Activated T-helper 9 cell treated with anti-CD3 and anti-CD28 coated beads, Interleukin-2, amount 50 U/mL, for 16 hours (primary cell): ENCODE data around the gene NUP155.
"Not testable (repeated sequence)": the region's sequence is repeated elsewhere in the genome, so short reads cannot be mapped to it uniquely, and the experiment has no call there.

Experiments
- DNase-seq: peaks from one replicate; pipeline ENCODE4 v3.0.0-alpha.2; 2020; ENCODE audit warnings: low read depth

The NUP155 gene

GRCh38 chr5:37370864-37371726, at the start of gene NUP155:
Gene NUP155 (minus strand): TSS chr5:37371106. CDS start chr5:37370977, 129 bp downstream.
- DNase-seq, result peak; percentile 83

- no peak for DNase-seq
These were observed 46.4 kb upstream of the NUP155 start for GRCh38 chr5:37417347-37417746.

DNA sequence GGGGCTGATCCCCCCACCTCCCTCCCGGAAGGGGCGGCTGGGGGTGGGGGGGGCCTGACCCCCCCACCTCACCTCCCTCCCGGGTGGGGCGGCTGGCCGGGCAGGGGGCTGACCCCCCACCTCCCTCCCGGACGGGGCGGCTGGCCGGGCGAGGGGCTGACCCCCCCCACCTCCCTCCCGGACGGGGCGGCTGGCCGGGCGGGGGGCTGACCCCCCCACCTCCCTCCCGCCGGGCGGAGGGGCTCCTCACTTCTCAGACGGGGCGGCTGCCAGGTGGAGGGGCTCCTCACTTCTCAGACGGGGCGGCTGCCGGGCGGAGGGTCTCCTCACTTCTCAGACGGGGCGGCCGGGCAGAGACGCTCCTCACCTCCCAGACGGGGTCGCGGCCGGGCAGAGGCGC, 44.5 kb upstream of the NUP155 start:
- DNase-seq, result not testable (repeated sequence)

GRCh38 chr5:37412515-37412914, 41.6 kb upstream of the NUP155 start:
- DNase-seq, result no peak

- DNase-seq, result no peak
These were observed 29.6 kb upstream of the NUP155 start for GRCh38 chr5:37400501-37400900.

GRCh38 chr5:37396352-37396751, 25.4 kb upstream of the NUP155 start:
- DNase-seq, result no peak

DNA sequence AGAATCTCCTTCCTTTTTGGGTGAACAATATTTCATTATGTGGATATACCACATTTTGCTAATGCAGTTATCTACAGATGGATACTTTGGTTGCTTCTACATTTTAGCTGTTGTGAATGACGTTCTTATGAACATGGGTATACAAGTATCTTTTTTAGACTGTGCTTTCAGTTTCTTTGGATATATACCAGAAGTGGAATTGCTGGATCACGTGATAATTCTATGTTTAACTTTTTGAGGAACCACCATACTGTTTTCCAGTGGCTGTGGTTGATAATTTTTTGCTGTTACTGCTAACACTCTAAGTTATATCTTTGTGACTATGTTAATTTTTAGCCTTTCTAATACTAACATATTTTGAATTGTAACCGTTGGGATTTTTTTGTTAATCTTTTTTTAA, 20.7 kb upstream of the NUP155 start:
- no peak for DNase-seq

DNA sequence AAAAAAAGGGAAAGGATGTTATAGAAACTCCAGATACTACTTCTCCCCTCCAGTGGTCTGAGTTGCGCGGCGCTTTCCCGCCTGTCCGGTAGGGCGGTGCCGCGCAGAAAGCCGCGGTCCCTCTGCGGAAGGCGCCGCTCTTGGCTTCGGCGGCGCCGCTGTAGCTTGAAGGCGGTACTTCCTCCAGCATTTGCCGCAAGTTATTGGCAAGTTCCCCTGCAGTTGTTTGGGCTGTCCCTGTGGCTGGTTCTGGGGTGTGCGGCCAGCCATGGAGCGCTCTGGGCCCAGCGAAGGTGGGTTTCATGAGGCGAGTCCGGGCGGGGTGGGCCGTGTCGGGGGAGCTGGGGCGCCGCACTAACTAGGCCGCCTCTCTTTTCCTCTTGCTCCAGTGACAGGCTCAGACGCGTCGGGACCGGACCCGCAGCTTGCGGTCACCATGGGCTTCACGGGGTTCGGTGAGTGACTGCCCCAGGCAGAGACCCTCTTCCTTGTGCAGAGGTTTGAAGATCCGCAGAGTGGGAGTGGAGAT, 8.3 kb upstream of the NUP155 start, which contains the start of gene WDR70:
Gene WDR70, plus strand, starts transcription at position 219 of the 529 bp plus-strand sequence. Its CDS starts 50 bp downstream, at position 269.
- DNase-seq, result peak; percentile 71

GRCh38 chr5:37378066-37378465, 7.2 kb upstream of the NUP155 start:
- DNase-seq, result not testable (repeated sequence)

- DNase-seq, result no peak
These were observed 4.2 kb upstream of the NUP155 start for GRCh38 chr5:37375091-37375490.

DNA sequence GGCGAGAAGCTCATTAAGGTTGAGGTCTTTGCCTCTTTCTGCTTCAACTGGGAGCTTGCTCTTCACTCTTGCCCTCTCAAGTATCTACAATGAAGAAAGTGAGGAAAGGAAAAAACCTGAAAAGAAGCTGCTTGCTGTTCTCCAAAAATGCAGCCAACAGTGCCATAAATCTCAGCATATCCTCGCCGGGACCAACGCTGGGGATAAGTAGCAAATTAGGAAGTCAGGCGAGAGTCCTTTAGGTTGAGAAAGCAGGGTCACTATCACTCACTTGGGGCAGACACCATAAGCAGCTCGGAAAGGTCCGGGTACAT, 399 bp downstream of the NUP155 start:
- no peak for DNase-seq

DNA sequence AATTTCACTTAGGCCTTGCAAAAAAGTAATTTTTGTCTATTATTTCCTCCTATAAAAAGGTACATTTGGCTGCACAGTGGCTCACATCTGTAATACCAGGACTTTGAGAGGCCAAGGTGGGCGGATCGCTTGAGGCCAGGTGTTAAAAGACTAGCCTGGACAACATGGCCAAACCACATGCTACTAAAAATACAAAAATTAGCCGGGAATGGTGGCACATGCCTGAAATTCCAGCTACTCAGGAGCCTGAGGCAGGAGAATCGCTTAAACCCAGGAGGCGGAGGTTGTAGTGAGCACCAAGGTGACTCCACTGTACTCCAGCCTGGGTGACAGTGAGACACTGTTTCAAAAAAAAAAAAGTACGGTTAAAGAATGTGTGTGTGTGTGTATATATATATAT, 15.7 kb downstream of the NUP155 start:
- no peak for DNase-seq

DNA sequence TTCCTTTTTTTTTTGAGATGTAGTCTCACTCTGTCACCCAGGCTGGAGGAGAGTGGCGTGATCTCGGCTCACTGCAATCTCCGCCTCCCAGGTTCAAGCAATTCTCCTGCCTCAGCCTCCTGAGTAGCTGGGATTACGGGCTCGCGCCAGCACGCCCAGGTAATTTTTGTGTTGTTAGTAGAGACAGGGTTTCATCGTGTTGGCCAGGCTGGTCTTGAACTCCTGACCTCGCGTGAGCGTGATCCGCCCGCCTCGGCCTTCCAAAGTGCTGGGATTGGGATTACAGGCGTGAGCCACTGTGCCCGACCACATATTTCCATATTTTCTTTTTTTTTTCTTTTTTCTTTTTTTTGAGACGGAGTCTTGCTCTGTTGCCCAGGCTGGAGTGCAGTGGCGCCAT, 28.2 kb downstream of the NUP155 start:
- DNase-seq, result not testable (repeated sequence)

DNA sequence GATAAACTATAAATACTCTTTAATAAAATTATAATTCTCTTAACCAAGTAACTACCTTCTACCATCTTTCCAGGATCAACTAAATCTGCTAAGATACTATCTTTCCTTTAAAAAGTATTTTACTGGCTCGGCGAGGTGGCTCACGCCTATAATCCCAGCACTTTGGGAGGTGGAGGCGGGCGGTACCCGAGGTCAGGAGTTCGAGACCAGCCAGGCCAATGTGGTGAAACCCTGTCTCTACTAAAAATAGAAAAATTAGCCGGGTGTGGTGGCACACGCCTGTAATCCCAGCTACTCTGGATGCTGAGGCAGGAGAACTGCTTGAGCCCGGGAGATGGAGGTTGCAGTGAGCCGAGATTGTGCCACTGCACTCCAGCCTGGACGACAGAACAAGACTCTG, 36.2 kb downstream of the NUP155 start:
- not testable (repeated sequence) for DNase-seq

DNA sequence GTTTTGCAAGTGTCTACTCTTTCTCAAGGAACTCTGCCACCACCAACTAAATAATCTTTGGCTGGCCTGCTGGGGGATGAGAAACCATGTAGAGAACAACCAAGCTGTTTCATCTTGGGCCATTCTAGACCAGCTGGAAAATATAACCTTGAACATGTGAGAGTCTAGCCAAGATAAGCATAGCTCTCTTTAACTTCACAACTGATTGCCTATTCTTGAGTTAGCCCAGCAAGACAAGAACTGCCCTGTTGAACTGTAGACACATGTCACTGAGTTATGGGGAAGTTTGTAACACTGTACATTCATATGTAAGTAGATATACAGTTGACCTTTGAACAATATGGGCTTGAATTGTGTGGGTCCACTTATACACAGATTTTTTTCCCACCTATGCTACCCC, 44.4 kb downstream of the NUP155 start:
- no peak for DNase-seq

- no peak for DNase-seq
These were observed 47.3 kb downstream of the NUP155 start for GRCh38 chr5:37323607-37324006.

DNA sequence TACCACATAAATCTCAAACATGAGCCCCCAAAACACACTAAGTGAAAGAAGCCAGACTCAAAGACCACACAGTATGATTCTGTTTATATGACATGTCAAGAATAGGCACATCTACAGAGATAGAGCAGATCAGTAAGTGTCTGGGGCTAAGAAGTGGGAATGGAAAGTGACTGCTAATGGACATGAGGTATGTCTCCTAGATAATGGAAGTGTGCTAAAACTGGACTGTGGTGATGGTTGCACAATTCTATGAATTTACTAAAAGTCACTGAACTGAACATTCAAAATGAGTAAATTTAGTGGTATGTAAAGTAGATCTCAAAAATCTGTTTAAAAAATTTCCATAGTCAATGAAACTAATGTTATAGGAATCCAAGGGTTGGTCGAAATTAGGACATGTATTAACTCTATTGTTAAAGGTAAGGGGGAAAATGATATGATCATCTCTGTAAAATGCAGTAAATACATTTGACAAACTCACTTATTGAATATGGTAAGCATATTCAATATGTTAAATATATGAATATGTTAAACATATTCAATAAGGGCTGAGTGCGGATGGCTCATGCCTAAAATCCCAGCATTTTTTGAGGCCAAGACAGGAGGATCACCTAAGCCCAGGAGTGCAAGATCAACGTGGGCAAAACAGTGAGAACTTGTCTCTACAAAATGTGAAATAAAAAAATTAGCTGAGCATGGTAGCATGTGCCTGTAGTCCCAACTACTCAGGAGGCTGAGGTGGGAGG, 51.7 kb downstream of the NUP155 start:
- no peak for DNase-seq

DNA sequence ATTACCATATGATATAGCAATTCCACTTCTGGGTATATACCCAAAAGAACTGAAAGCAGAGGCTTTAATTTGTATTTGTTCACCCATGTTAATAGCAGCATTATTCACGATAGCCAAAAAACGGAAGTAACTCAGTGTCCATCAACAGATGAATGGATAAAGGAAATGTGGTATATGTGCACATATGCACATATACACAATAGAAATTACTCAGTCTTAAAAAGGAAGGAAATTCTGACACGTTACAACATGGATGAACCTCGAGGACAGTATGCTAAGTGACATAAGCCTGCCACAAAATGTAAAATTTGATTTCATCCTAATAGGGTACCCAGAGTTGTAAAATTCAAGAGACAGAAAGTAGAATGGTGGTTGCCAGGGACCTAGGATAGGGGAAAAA, 54.9 kb downstream of the NUP155 start:
- no peak for DNase-seq

GRCh38 chr5:37310360-37310759, 60.5 kb downstream of the NUP155 start:
- no peak for DNase-seq

GRCh38 chr5:37308793-37309192, 62.1 kb downstream of the NUP155 start:
- DNase-seq, result no peak

DNA sequence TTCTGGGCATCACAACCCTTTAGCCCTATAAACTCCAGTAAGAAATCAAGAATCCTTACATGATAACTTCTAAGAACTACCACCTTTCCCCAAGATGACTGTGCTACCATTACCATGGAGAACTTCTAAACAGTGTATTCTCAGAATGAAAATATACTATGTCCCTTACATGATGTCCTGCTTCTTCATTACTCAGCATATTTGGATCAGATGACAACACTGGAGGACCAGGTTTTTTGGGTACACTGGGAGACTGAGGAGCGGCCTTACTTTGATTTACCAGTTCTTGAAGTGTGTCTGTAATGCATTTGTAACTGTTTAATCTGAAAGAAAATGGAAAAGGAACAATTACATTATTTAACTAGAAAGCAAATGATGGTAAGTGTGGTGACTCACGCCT, 66.0 kb downstream of the NUP155 start:
- no peak for DNase-seq

DNA sequence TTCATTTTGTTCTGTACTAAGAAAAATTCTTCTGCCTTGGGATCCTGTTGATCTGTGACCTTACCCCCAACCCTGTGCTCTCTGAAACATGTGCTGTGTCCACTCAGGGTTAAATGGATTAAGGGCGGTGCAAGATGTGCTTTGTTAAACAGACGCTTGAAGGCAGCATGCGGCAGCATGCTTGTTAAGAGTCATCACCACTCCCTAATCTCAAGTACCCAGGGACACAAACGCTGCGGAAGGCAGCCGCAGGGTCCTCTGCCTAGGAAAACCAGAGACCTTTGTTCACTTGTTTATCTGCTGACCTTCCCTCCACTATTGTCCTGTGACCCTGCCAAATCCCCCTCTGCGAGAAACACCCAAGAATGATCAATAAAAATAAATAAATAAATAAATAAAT, 74.6 kb downstream of the NUP155 start:
- DNase-seq, result not testable (repeated sequence)

GRCh38 chr5:37283214-37283820, 87.6 kb downstream of the NUP155 start:
- no peak for DNase-seq
